ELR (cell line): ENCODE results near the gene AFAP1L2.

Source experiments
- DNase-seq: peaks from one replicate; pipeline ENCODE4 v3.0.0-alpha.2; 2015; ENCODE audit warnings: low read depth

Gene AFAP1L2

GRCh38 chr10:114412907-114413797, 8.8 kb upstream of the AFAP1L2 start:
- peak; percentile 58 for DNase-seq

GRCh38 chr10:114408968-114409444, 4.7 kb upstream of the AFAP1L2 start:
- DNase-seq: no peak

- DNase-seq: no peak
These were observed 4.0 kb upstream of the AFAP1L2 start for GRCh38 chr10:114408112-114408967.

- no peak for DNase-seq
These were observed 2.2 kb upstream of the AFAP1L2 start for GRCh38 chr10:114406455-114406854.

- DNase-seq: no peak
These were observed 679 bp upstream of the AFAP1L2 start for GRCh38 chr10:114405011-114405350.

GRCh38 chr10:114403541-114404161, 651 bp downstream of the AFAP1L2 start:
- DNase-seq: no peak

- DNase-seq: no peak
These were observed 1.3 kb downstream of the AFAP1L2 start for GRCh38 chr10:114402871-114403540.

- DNase-seq: no peak
These were observed 2.1 kb downstream of the AFAP1L2 start for GRCh38 chr10:114402233-114402632.

- peak; percentile 32 for DNase-seq
These were observed 3.0 kb downstream of the AFAP1L2 start for GRCh38 chr10:114401195-114401791.

- DNase-seq: no peak
These were observed 4.2 kb downstream of the AFAP1L2 start for GRCh38 chr10:114400091-114400490.

GRCh38 chr10:114399576-114399975, 4.7 kb downstream of the AFAP1L2 start:
- DNase-seq: peak; percentile 37

GRCh38 chr10:114398587-114399331, 5.5 kb downstream of the AFAP1L2 start:
- no peak for DNase-seq

- no peak for DNase-seq
These were observed 6.6 kb downstream of the AFAP1L2 start for GRCh38 chr10:114397651-114398145.

- DNase-seq: no peak
These were observed 7.8 kb downstream of the AFAP1L2 start for GRCh38 chr10:114396464-114396863.

GRCh38 chr10:114395366-114396022, 8.8 kb downstream of the AFAP1L2 start:
- no peak for DNase-seq

- DNase-seq: no peak
These were observed 9.8 kb downstream of the AFAP1L2 start for GRCh38 chr10:114394531-114394930.

GRCh38 chr10:114393886-114394285, 10.4 kb downstream of the AFAP1L2 start:
- no peak for DNase-seq

GRCh38 chr10:114393482-114393881, 10.8 kb downstream of the AFAP1L2 start:
- peak; percentile 32 for DNase-seq

GRCh38 chr10:114392112-114392835, 12.0 kb downstream of the AFAP1L2 start:
- DNase-seq: no peak
